Activated CD4-positive, alpha-beta T cell treated with anti-CD3 and anti-CD28 coated beads for 36 hours (primary cell): ENCODE measurements around the gene KRTAP10-4. TPM values are rescaled to one million over a fixed set of nuclear protein-coding genes. Genes with fewer than 3 reads are reported as not detected.

Experiments used
- ATAC-seq: fragments of 200-7000 bp; cut with Tn5 transposase; one replicate; pipeline ENCODE4 v1.10.0; 2021; ENCODE audit warnings: mild to moderate bottlenecking, moderate library complexity
- CTCF ChIA-PET: fragments of 350-600 bp; sonication (Branson Sonifier 250); formaldehyde crosslinking; loops from one replicate; lab custom pipeline; 2021; ENCODE audit warnings: antibody characterized with exemption; lab: Charles Lee
- POLR2A ChIA-PET: fragments of 350-600 bp; sonication (Branson Sonifier 250); formaldehyde crosslinking; loops from one replicate; lab custom pipeline; 2021; ENCODE audit warnings: antibody characterized with exemption, inconsistent platforms; lab: Charles Lee
- DNase-seq: peaks from one replicate; pipeline ENCODE4 v3.0.0-alpha.2; 2020
- H3K27ac Mint-ChIP-seq: one replicate; pipeline ENCODE4 v1.8.0; 2021; ENCODE audit warnings: mixed read lengths
- H3K27me3 Mint-ChIP-seq: one replicate; pipeline ENCODE4 v1.8.0; 2021; ENCODE audit warnings: mixed read lengths
- H3K36me3 Mint-ChIP-seq: one replicate; pipeline ENCODE4 v1.8.0; 2021; ENCODE audit warnings: low read depth, mixed read lengths
- H3K4me1 Mint-ChIP-seq: one replicate; pipeline ENCODE4 v1.8.0; 2021; ENCODE audit warnings: mixed read lengths
- H3K4me3 Mint-ChIP-seq: one replicate; pipeline ENCODE4 v1.8.0; 2021; ENCODE audit warnings: mild to moderate bottlenecking, moderate library complexity, mixed read lengths
- H3K9me3 Mint-ChIP-seq: one replicate; pipeline ENCODE4 v1.8.0; 2021; ENCODE audit warnings: low read depth, mixed read lengths
- intact Hi-C, 2 experiments: fragments of 100-400 bp; cut with DNase I in 1 of 2; cut with micrococcal nuclease in 1 of 2; formaldehyde crosslinking; loops; one replicate each; pipeline versions ENCODE4 v1.14.2 to v1.15.1; 2022 to 2024; cut with DNase I, micrococcal nuclease
- total RNA-seq, 2 experiments: library from RNA; stranded (reverse); gene quantifications; one replicate each; pipeline ENCODE4 v1.2.3, GENCODE V29; 2021

Gene KRTAP10-4
- total RNA-seq, 2 experiments from 2014 or later, result not detected

DNA sequence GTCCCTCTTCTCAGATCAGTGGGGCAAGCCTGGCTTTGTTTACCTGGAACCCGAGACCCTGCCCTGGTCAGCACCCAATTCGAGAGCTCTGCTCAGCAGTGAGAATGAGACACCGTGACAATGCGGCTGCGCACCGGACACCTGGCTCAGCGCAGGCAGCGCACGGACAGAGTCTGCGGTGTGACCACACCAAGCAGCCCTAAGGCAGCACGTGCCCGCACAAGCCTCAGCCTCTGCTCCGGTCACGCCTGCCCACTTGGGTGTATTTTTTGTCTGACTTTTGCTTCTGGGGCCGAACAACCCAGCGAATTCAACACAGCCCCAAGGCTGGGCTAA is 43.0 kb downstream of the KRTAP10-4 start:
- CTCF ChIA-PET, result no interaction called here
- peaks cover 20% of the 10 kb centered on the region for H3K9me3 Mint-ChIP-seq
- peaks cover 21% of the 10 kb centered on the region for H3K36me3 Mint-ChIP-seq
- intact Hi-C loops, result loop anchor here (5.0 kb wide), 2 partner anchors 36 to 69 kb away; partner anchors contain the start of gene KRTAP12-4 (in 1 of the 2)
- POLR2A ChIA-PET, result no interaction called here
- peaks cover 45% of the 10 kb centered on the region for H3K4me1 Mint-ChIP-seq
- H3K4me3 Mint-ChIP-seq, result no peak overlapping the region
- DNase-seq (no peak), ATAC-seq (no peak)
- H3K27me3 Mint-ChIP-seq, result no peaks in the 10 kb centered on the region
- H3K27ac Mint-ChIP-seq, result no peak overlapping the region

DNA sequence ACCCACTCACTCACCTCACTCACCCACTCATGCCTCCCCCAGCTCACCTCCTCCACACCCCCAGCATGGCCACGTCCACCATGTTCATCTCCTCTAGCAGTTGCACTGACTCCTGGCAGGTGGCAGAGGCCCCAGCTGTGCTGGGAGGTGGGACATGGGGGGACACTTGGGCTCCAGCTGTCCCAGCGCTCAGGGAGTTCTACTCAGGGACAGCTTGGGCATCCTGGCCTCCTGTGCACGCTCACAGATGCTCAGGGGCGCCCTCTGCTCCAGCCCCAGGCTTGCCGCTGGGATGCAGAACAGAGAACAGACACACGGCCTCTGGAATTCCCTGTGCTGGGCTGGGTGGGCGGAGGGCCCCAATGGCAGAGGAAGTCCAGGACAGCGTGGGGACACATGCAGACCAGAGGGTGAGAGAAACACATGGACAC is 43.6 kb downstream of the KRTAP10-4 start:
- peaks cover 20% of the 10 kb centered on the region for H3K9me3 Mint-ChIP-seq
- no peaks in the 10 kb centered on the region for H3K27me3 Mint-ChIP-seq
- H3K27ac Mint-ChIP-seq, result no peak overlapping the region

GRCh38 chr21:44618504-44618903 is 45.0 kb downstream of the KRTAP10-4 start:
- peaks cover 31% of the 10 kb centered on the region for H3K9me3 Mint-ChIP-seq
- peaks cover 21% of the 10 kb centered on the region for H3K36me3 Mint-ChIP-seq
- H3K4me3 Mint-ChIP-seq, result peak overlapping the region; percentile 18
- intact Hi-C loops, result loop anchor here (5.0 kb wide), 2 partner anchors 34 to 71 kb away; partner anchors contain the start of gene KRTAP12-4 (in 1 of the 2)
- CTCF ChIA-PET, result interaction anchor here (0.8 kb wide), 1 partner anchor 9 kb away, joined by 3 read pairs; no protein-coding TSS in a partner anchor
- H3K4me1 Mint-ChIP-seq, result peaks cover 45% of the 10 kb centered on the region
- peak overlapping the region; percentile 90 for H3K27ac Mint-ChIP-seq
- POLR2A ChIA-PET, result interaction anchor here (1.0 kb wide), 1 partner anchor 254 kb away, joined by 3 read pairs; no protein-coding TSS in a partner anchor
- peak; percentile 27 for DNase-seq
- peak; percentile 64 for ATAC-seq
- no peaks in the 10 kb centered on the region for H3K27me3 Mint-ChIP-seq

More for the DNA sequence above, 43.6 kb downstream of the KRTAP10-4 start:
- H3K4me3 Mint-ChIP-seq, result no peak overlapping the region
- ChIA-PET CTCF (no interaction called here), POLR2A (no interaction called here)
- intact Hi-C loops, result loop anchor here (5.0 kb wide), 2 partner anchors 35 to 70 kb away; partner anchors contain the start of gene KRTAP12-4 (in 1 of the 2)
- peaks cover 21% of the 10 kb centered on the region for H3K36me3 Mint-ChIP-seq
- peaks cover 45% of the 10 kb centered on the region for H3K4me1 Mint-ChIP-seq
- ATAC-seq, result no peak
- no peak for DNase-seq

DNA sequence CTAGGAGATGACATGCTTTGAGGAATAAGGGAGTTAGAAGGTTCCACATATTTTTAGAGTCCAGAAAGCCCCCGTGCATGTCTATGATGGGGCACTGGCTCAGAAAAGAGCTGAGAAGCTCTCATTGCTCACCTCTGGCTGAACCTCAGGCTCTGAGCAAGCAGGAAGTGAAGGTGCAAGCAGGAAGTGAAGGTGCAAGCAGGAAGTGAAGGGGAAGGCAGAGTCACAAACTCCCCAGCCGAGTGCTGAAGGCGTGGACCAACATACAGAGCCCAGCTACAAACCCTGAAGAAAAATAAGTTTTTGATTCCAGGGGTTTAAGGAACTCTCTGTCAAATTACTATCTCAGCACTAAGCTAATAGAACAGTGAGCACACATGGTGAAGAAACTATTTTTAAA is 45.4 kb downstream of the KRTAP10-4 start:
- Mint-ChIP-seq H3K4me3 (peak overlapping the region; percentile 18), H3K27ac (peak overlapping the region; percentile 90), H3K27me3 (no peaks in the 10 kb centered on the region), H3K36me3 (peaks cover 21% of the 10 kb centered on the region), H3K9me3 (peaks cover 35% of the 10 kb centered on the region), H3K4me1 (peaks cover 45% of the 10 kb centered on the region)
- CTCF ChIA-PET, result interaction anchor here (0.5 to 0.8 kb wide), 2 partner anchors 10 to 510 kb away, joined by 3 read pairs; no protein-coding TSS in a partner anchor
- ATAC-seq (peak; percentile 99), DNase-seq (peak; percentile 67)
- POLR2A ChIA-PET, result interaction anchor here (1.0 kb wide), 1 partner anchor 254 kb away, joined by 3 read pairs; no protein-coding TSS in a partner anchor
- intact Hi-C loops, result loop anchor here (5.0 kb wide), 2 partner anchors 33 to 72 kb away; partner anchors contain the start of gene KRTAP12-4 (in 1 of the 2)

- Mint-ChIP-seq H3K4me1 (peaks cover 45% of the 10 kb centered on the region), H3K27ac (peak overlapping the region; percentile 14), H3K4me3 (no peak overlapping the region), H3K27me3 (no peaks in the 10 kb centered on the region), H3K9me3 (peaks cover 45% of the 10 kb centered on the region), H3K36me3 (peaks cover 22% of the 10 kb centered on the region)
- intact Hi-C loops, result loop anchor here (5.0 kb wide), 2 partner anchors 32 to 73 kb away; partner anchors contain the start of gene KRTAP12-4 (in 1 of the 2)
- DNase-seq, result no peak
- CTCF ChIA-PET, result interaction anchor here (0.5 kb wide), 1 partner anchor 820 kb away, joined by 3 read pairs; no protein-coding TSS in a partner anchor
- no peak for ATAC-seq
- POLR2A ChIA-PET, result no interaction called here
Observed at GRCh38 chr21:44619886-44620285, 46.4 kb downstream of the KRTAP10-4 start.

- Mint-ChIP-seq H3K9me3 (peaks cover 43% of the 10 kb centered on the region), H3K27ac (no peak overlapping the region), H3K4me3 (no peak overlapping the region), H3K27me3 (no peaks in the 10 kb centered on the region), H3K4me1 (peaks cover 25% of the 10 kb centered on the region), H3K36me3 (peaks cover 22% of the 10 kb centered on the region)
- intact Hi-C loops, result no loop called here
- ChIA-PET CTCF (no interaction called here), POLR2A (no interaction called here)
- DNase-seq, result no peak
- ATAC-seq, result no peak
Observed at GRCh38 chr21:44623575-44623974, 50.0 kb downstream of the KRTAP10-4 start.

Other genes with a start within 250 kb of the KRTAP10-4 start
- 10 to 100 TPM in 1 of 2 experiments, 1 to 10 TPM in 1; 7.3 to 11.4 TPM for gene CFAP410, start 234.3 kb upstream of the KRTAP10-4 start, total RNA-seq
- gene TRPM2, start 220.1 kb upstream of the KRTAP10-4 start, total RNA-seq, result 1 to 10 TPM; 1.5 to 1.7 TPM
- gene LRRC3, start 118.2 kb upstream of the KRTAP10-4 start, total RNA-seq, result 1 to 10 TPM; 2.7 to 2.9 TPM
- gene KRTAP10-1, start 33.5 kb upstream of the KRTAP10-4 start, total RNA-seq, result not detected
- not detected for gene KRTAP10-2, start 22.2 kb upstream of the KRTAP10-4 start, total RNA-seq
- not detected for gene KRTAP10-3, start 14.9 kb upstream of the KRTAP10-4 start, total RNA-seq
- not detected for gene KRTAP10-5, start 6.9 kb downstream of the KRTAP10-4 start, total RNA-seq
- gene KRTAP10-6, start 18.8 kb downstream of the KRTAP10-4 start, total RNA-seq, result not detected
- not detected for gene KRTAP10-7, start 26.9 kb downstream of the KRTAP10-4 start, total RNA-seq
- gene KRTAP10-8, start 38.4 kb downstream of the KRTAP10-4 start, total RNA-seq, result not detected
- gene KRTAP10-9, start 53.4 kb downstream of the KRTAP10-4 start, total RNA-seq, result not detected
- not detected for gene KRTAP10-10, start 63.6 kb downstream of the KRTAP10-4 start, total RNA-seq
- gene KRTAP10-11, start 72.7 kb downstream of the KRTAP10-4 start, total RNA-seq, result not detected
- gene KRTAP12-4, start 80.9 kb downstream of the KRTAP10-4 start, total RNA-seq, result not detected
- gene KRTAP12-3, start 84.2 kb downstream of the KRTAP10-4 start, total RNA-seq, result not detected
- gene KRTAP12-2, start 93.2 kb downstream of the KRTAP10-4 start, total RNA-seq, result not detected
- gene KRTAP12-1, start 108.4 kb downstream of the KRTAP10-4 start, total RNA-seq, result not detected
- gene KRTAP10-12, start 123.4 kb downstream of the KRTAP10-4 start, total RNA-seq, result not detected
- not detected for gene TSPEAR, start 137.8 kb downstream of the KRTAP10-4 start, total RNA-seq
- 100 to 1,000 TPM; 103 to 121 TPM for gene UBE2G2, start 228.1 kb downstream of the KRTAP10-4 start, total RNA-seq
- 10 to 100 TPM; 83.4 to 84.9 TPM for gene SUMO3, start 244.3 kb downstream of the KRTAP10-4 start, total RNA-seq